Peyer's patch (tissue), 4 donors: ENCODE data around the gene SYNJ2. TPM values are rescaled to one million over a fixed set of nuclear protein-coding genes. Genes with fewer than 3 reads are reported as not detected.

Experiments
- DNase-seq, 3 donors: peaks; one replicate each; pipeline ENCODE4 v3.0.0-alpha.2; 2017 to 2019
- H3K27ac ChIP-seq, 4 donors: fragments of 200-600 bp; sonication (generic); one replicate each; pipeline ENCODE4 v1.5.1; 2016 to 2019
- H3K27me3 ChIP-seq, 2 donors: fragments of 200-600 bp; sonication (generic); one replicate each; pipeline ENCODE4 v1.5.1; 2019
- H3K36me3 ChIP-seq, 3 donors: fragments of 200-600 bp; sonication (generic); one replicate each; pipeline ENCODE4 v1.5.1; 2016 to 2019
- H3K4me1 ChIP-seq, 4 donors: fragments of 200-600 bp; sonication (generic); one replicate each; pipeline ENCODE4 v1.5.1; 2016 to 2019
- H3K4me3 ChIP-seq, 4 donors: fragments of 200-600 bp; sonication (generic); 1 replicate in 3 of 4; 2 replicates in 1 of 4; pipeline ENCODE4 v1.5.1; 2016 to 2019; ENCODE audit warnings: mild to moderate bottlenecking in 1 of 4
- H3K9me3 ChIP-seq, 4 donors: fragments of 200-600 bp; sonication (generic); one replicate each; pipeline ENCODE4 v1.5.1; 2016 to 2019; ENCODE audit warnings: mild to moderate bottlenecking in 1 of 4
- POLR2A ChIP-seq, 2 donors: fragments of 450-650 bp; IDR thresholded peaks; one replicate each; pipeline ENCODE4 v1.5.1; 2017; ENCODE audit warnings: antibody characterized with exemption in 2 of 2, mild to moderate bottlenecking in 2 of 2, moderate library complexity in 2 of 2
- total RNA-seq, 4 donors: library from RNA; depleted of rRNA; stranded (reverse); fragments of >200 nt; gene quantifications; one replicate each; pipeline ENCODE4 v1.1.0, GENCODE V29; 2016
- TF ChIP-seq, protein P1 (sequence below), 6 experiments: fragments of 450-650 bp in 4 of 6; fragments of 200-600 bp in 2 of 6; sonication (generic) in 1 of 6; IDR thresholded peaks; one replicate each; pipeline ENCODE4 v1.5.1; 2017 to 2019; ENCODE audit warnings: antibody characterized with exemption in 6 of 6, mild to moderate bottlenecking in 3 of 6, moderate library complexity in 1 of 6

Gene SYNJ2
- total RNA-seq, 4 donors from 2014 or later = 26.8 to 47.2 (median 34.0) TPM

DNA sequence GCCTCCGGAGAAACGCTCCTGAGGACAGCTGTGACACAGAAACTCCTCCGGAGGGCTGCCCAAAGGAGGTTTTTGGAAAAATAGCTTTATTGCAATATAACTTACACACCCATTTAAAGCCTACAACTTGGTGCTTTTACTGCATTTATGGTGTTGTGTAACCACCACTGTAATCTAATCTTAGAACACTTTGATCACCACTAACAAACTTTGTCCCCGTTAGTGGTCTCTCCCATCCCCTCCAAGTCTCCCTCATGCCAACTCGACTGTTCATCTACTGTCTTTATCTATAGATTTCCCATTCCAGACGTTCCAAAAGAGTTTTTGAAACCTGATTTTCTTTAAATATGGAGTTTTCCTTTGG lies 62.8 kb downstream of the SYNJ2 start:
- no peak overlapping the region for H3K4me3 ChIP-seq
- no peaks in the 10 kb centered on the region for H3K36me3 ChIP-seq
- no peak for TF ChIP-seq POLR2A (IDR thresholded peaks at IDR 0.05)
- TF ChIP-seq, protein P1, sequence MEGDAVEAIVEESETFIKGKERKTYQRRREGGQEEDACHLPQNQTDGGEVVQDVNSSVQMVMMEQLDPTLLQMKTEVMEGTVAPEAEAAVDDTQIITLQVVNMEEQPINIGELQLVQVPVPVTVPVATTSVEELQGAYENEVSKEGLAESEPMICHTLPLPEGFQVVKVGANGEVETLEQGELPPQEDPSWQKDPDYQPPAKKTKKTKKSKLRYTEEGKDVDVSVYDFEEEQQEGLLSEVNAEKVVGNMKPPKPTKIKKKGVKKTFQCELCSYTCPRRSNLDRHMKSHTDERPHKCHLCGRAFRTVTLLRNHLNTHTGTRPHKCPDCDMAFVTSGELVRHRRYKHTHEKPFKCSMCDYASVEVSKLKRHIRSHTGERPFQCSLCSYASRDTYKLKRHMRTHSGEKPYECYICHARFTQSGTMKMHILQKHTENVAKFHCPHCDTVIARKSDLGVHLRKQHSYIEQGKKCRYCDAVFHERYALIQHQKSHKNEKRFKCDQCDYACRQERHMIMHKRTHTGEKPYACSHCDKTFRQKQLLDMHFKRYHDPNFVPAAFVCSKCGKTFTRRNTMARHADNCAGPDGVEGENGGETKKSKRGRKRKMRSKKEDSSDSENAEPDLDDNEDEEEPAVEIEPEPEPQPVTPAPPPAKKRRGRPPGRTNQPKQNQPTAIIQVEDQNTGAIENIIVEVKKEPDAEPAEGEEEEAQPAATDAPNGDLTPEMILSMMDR (IDR thresholded peaks at IDR 0.05) = no peak
- H3K27ac ChIP-seq = no peak overlapping the region
- H3K4me1 ChIP-seq = peaks cover 0 to 36% (median 0%) of the 10 kb centered on the region in 4 donors
- DNase-seq = no peak
- H3K9me3 ChIP-seq = no peaks in the 10 kb centered on the region
- H3K27me3 ChIP-seq = no peaks in the 10 kb centered on the region

GRCh38 chr6:158046201-158047126 lies 64.8 kb downstream of the SYNJ2 start:
- Histone ChIP-seq H3K27me3 (no peaks in the 10 kb centered on the region), H3K4me1 (peaks cover 0 to 19% (median 0%) of the 10 kb centered on the region in 4 donors), H3K27ac (no peak overlapping the region), H3K36me3 (no peaks in the 10 kb centered on the region), H3K4me3 (no peak overlapping the region), H3K9me3 (no peaks in the 10 kb centered on the region)
- TF ChIP-seq, protein P1 (IDR thresholded peaks at IDR 0.05) = no peak
- TF ChIP-seq POLR2A (IDR thresholded peaks at IDR 0.05) = no peak
- DNase-seq = no peak

DNA sequence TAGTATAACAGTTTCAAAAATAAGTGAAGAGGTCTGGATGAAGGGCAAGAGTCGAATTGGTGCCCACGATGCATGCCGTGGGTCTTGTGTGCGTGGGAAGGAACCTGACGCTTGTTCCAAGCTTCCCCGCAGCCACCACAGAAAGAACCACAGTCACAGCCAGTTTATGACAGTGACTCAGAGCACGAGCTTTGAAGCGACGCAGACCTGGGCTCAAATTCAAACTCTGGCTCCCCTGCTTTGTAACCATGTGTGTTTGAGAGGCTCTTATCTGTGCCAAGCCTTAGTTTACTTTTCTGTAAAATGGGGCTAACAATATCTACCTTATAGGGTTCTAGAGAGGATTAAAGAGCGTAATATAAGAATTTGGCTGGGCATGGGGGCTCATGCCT lies 65.5 kb downstream of the SYNJ2 start:
- no peaks in the 10 kb centered on the region for H3K36me3 ChIP-seq
- DNase-seq = peak in 2 of 3 donors; percentile 48 to 63
- no peak overlapping the region for H3K4me3 ChIP-seq
- no peaks in the 10 kb centered on the region for H3K9me3 ChIP-seq
- H3K27ac ChIP-seq = no peak overlapping the region
- H3K4me1 ChIP-seq = peaks cover 0 to 19% (median 0%) of the 10 kb centered on the region in 4 donors
- H3K27me3 ChIP-seq = no peaks in the 10 kb centered on the region
- no peak for TF ChIP-seq POLR2A (IDR thresholded peaks at IDR 0.05)
- TF ChIP-seq, protein P1 (IDR thresholded peaks at IDR 0.05) = no peak

DNA sequence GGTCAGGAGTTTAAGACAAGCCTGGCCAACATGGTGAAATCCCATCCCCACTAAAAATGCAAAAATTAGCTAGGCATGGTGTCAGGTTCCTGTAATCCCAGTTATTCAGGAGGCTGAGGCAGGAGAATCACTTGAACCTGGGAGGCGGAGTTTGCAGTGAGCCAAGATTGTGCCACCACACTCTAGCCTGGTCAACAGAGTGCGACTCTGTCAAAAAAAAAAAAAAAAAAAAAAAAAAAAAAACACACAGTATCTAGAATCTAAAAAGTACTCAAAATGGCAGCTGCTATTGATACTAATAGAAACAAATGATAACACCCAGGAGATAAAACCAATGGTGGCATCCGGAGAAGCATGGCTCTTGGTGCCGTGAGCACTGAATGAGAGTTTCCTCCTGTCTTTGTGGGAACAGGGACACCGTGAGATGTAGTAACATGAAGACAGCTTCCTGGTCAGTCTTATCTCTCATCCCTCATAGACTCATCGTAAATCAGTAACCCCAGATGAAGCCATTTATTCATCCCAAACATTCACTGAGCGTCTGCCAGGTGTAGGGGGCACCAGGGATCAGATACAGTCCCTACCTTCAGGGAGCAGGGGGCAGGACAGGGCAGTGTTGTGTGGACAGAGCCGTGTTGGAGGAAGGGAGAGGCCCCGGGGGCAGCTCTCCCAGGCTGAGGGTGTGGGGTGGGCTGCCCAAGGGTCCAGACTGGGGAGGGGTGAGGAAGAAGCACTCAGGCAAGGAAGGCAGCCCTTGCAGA lies 66.1 kb downstream of the SYNJ2 start:
- Histone ChIP-seq H3K36me3 (no peaks in the 10 kb centered on the region), H3K27me3 (no peaks in the 10 kb centered on the region), H3K4me3 (no peak overlapping the region), H3K9me3 (no peaks in the 10 kb centered on the region), H3K4me1 (peaks cover 0 to 19% (median 0%) of the 10 kb centered on the region in 4 donors), H3K27ac (no peak overlapping the region)
- DNase-seq = no peak
- TF ChIP-seq, protein P1 (IDR thresholded peaks at IDR 0.05) = no peak

- Histone ChIP-seq H3K27ac (no peak overlapping the region), H3K4me3 (no peak overlapping the region), H3K4me1 (peaks cover 0 to 19% (median 0%) of the 10 kb centered on the region in 4 donors), H3K27me3 (no peaks in the 10 kb centered on the region), H3K36me3 (no peaks in the 10 kb centered on the region), H3K9me3 (no peaks in the 10 kb centered on the region)
- DNase-seq = no peak
- TF ChIP-seq, protein P1 (IDR thresholded peaks at IDR 0.05) = no peak
- TF ChIP-seq POLR2A (IDR thresholded peaks at IDR 0.05) = no peak
Measured at GRCh38 chr6:158048589-158048988, 66.9 kb downstream of the SYNJ2 start.
